Breast epithelium (tissue), 4 donors: ENCODE measurements around the gene MYLIP. TPM values are rescaled to one million over a fixed set of nuclear protein-coding genes. Genes with fewer than 3 reads are reported as not detected.

Experiments
- DNase-seq, 2 donors: peaks; one replicate each; pipeline ENCODE4 v3.0.0-alpha.2; 2019; ENCODE audit warnings: low spot score in 2 of 2
- H3K27ac ChIP-seq, 2 donors: fragments of 200-600 bp; sonication (generic) in 1 of 2; one replicate each; pipeline ENCODE4 v1.5.1; 2016 to 2019; ENCODE audit warnings: mild to moderate bottlenecking in 1 of 2
- H3K27me3 ChIP-seq, 2 donors: fragments of 200-600 bp; sonication (generic) in 1 of 2; one replicate each; pipeline versions ENCODE4 v1.5.1 to v1.6.0; 2017 to 2019; ENCODE audit warnings: control low read depth in 1 of 2, mild to moderate bottlenecking in 1 of 2
- H3K36me3 ChIP-seq: fragments of 200-600 bp; one replicate; pipeline ENCODE4 v1.5.1; 2019
- H3K4me1 ChIP-seq, 2 donors: fragments of 200-600 bp; sonication (generic); one replicate each; pipeline ENCODE4 v1.5.1; 2016 to 2019; ENCODE audit warnings: control low read depth in 1 of 2
- H3K4me3 ChIP-seq, 3 donors: fragments of 200-600 bp; sonication (generic); 1 replicate in 2 of 3; 2 replicates in 1 of 3; pipeline ENCODE4 v1.5.1; 2016 to 2019; ENCODE audit warnings: mild to moderate bottlenecking in 3 of 3, moderate library complexity in 2 of 3
- H3K9me3 ChIP-seq, 2 donors: fragments of 200-600 bp; sonication (generic) in 1 of 2; one replicate each; pipeline ENCODE4 v1.5.1; 2016 to 2019; ENCODE audit warnings: control low read depth in 1 of 2
- CTCF ChIP-seq, 3 donors: fragments of 450-650 bp; IDR thresholded peaks; one replicate each; pipeline ENCODE4 v1.5.1; 2016 to 2017; ENCODE audit warnings: antibody characterized with exemption in 3 of 3, mild to moderate bottlenecking in 3 of 3, moderate library complexity in 3 of 3
- POLR2A ChIP-seq: fragments of 450-650 bp; IDR thresholded peaks from one replicate; pipeline ENCODE4 v1.6.1; 2016; ENCODE audit warnings: antibody characterized with exemption, mild to moderate bottlenecking, moderate library complexity
- POLR2AphosphoS5 ChIP-seq, 3 donors: sonication (generic); formaldehyde crosslinking; IDR thresholded peaks; one replicate each; pipeline ENCODE4 v1.6.1; 2017; ENCODE audit warnings: antibody characterized with exemption in 3 of 3
- intact Hi-C: fragments of 100-400 bp; cut with DNase I; formaldehyde crosslinking; loops from one replicate; pipeline ENCODE4 v1.15.1; 2023; ENCODE audit warnings: low total_unique reads
- total RNA-seq, 3 donors: library from RNA; depleted of rRNA; stranded (reverse); fragments of >200 nt; gene quantifications; one replicate each; pipeline ENCODE4 v1.1.0, GENCODE V29; 2016

MYLIP gene
- total RNA-seq, 3 donors from 2014 or later, result 47.2 to 63.0 (median 59.6) TPM

GRCh38 chr6:16121339-16121738 is 7.5 kb upstream of the MYLIP start:
- no peaks in the 10 kb centered on the region for H3K9me3 ChIP-seq
- no peak for DNase-seq
- H3K27ac ChIP-seq, result no peak overlapping the region
- no peak for TF ChIP-seq POLR2A
- TF ChIP-seq CTCF (IDR thresholded peaks at IDR 0.05), result no peak
- no peak for TF ChIP-seq POLR2AphosphoS5 (IDR thresholded peaks at IDR 0.05)
- no peaks in the 10 kb centered on the region for H3K4me1 ChIP-seq
- H3K27me3 ChIP-seq, result no peaks in the 10 kb centered on the region
- intact Hi-C loops, result no loop called here
- no peaks in the 10 kb centered on the region for H3K36me3 ChIP-seq
- no peak overlapping the region for H3K4me3 ChIP-seq

GRCh38 chr6:16122197-16122596 is 6.7 kb upstream of the MYLIP start:
- intact Hi-C loops, result no loop called here
- no peaks in the 10 kb centered on the region for H3K36me3 ChIP-seq
- TF ChIP-seq POLR2A, result no peak
- no peak for TF ChIP-seq CTCF (IDR thresholded peaks at IDR 0.05)
- no peak for TF ChIP-seq POLR2AphosphoS5 (IDR thresholded peaks at IDR 0.05)

GRCh38 chr6:16124198-16125180 is 4.4 kb upstream of the MYLIP start:
- H3K27me3 ChIP-seq, result no peaks in the 10 kb centered on the region
- DNase-seq, result no peak
- TF ChIP-seq POLR2AphosphoS5 (IDR thresholded peaks at IDR 0.05), result no peak
- no peak for TF ChIP-seq CTCF (IDR thresholded peaks at IDR 0.05)
- no peak for TF ChIP-seq POLR2A
- H3K36me3 ChIP-seq, result no peaks in the 10 kb centered on the region
- H3K4me1 ChIP-seq, result no peaks in the 10 kb centered on the region
- intact Hi-C loops, result no loop called here
- H3K27ac ChIP-seq, result no peak overlapping the region
- H3K4me3 ChIP-seq, result no peak overlapping the region
- no peaks in the 10 kb centered on the region for H3K9me3 ChIP-seq

More at GRCh38 chr6:16122197-16122596, 6.7 kb upstream of the MYLIP start:
- Histone ChIP-seq H3K4me3 (no peak overlapping the region), H3K9me3 (no peaks in the 10 kb centered on the region), H3K27me3 (no peaks in the 10 kb centered on the region), H3K27ac (no peak overlapping the region), H3K4me1 (no peaks in the 10 kb centered on the region)
- no peak for DNase-seq

GRCh38 chr6:16126056-16126455 is 2.8 kb upstream of the MYLIP start:
- Histone ChIP-seq H3K9me3 (no peaks in the 10 kb centered on the region), H3K36me3 (no peaks in the 10 kb centered on the region), H3K27me3 (no peaks in the 10 kb centered on the region), H3K27ac (no peak overlapping the region), H3K4me3 (no peak overlapping the region), H3K4me1 (no peaks in the 10 kb centered on the region)
- TF ChIP-seq POLR2A (no peak), POLR2AphosphoS5 (IDR thresholded peaks at IDR 0.05) (no peak), CTCF (IDR thresholded peaks at IDR 0.05) (no peak)
- intact Hi-C loops, result no loop called here
- no peak for DNase-seq

GRCh38 chr6:16126861-16127260 is 2.0 kb upstream of the MYLIP start:
- Histone ChIP-seq H3K36me3 (no peaks in the 10 kb centered on the region), H3K27me3 (no peaks in the 10 kb centered on the region), H3K4me3 (no peak overlapping the region), H3K9me3 (no peaks in the 10 kb centered on the region), H3K27ac (no peak overlapping the region), H3K4me1 (peaks cover 0 to 3% of the 10 kb centered on the region in 2 donors)
- no peak for TF ChIP-seq CTCF (IDR thresholded peaks at IDR 0.05)
- no peak for TF ChIP-seq POLR2AphosphoS5 (IDR thresholded peaks at IDR 0.05)
- no peak for TF ChIP-seq POLR2A
- DNase-seq, result no peak
- intact Hi-C loops, result no loop called here
